Cardiac muscle cell (in vitro differentiated cells and primary cell): Measurements from ENCODE around the gene ATXN1L. TPM values are rescaled to one million over a fixed set of nuclear protein-coding genes. Genes with fewer than 3 reads are reported as not detected.
"Not testable (repeated sequence)": the region's sequence is repeated elsewhere in the genome, so short reads cannot be mapped to it uniquely, and the experiment has no call there.

Source experiments
- DNase-seq, 2 donors: peaks; one replicate each; pipeline versions ENCODE4 v3.0.0 to v3.0.0-alpha.2; 2010 to 2017; ENCODE audit warnings: low read depth in 1 of 2, low spot score in 1 of 2
- H3K27ac ChIP-seq: fragments of 200-600 bp; sonication (generic); 2 replicates; pipeline ENCODE4 v1.5.1; 2016
- H3K27me3 ChIP-seq: fragments of 200-600 bp; sonication (generic); 2 replicates; pipeline ENCODE4 v1.6.0; 2016; ENCODE audit warnings: control low read depth
- H3K36me3 ChIP-seq: fragments of 200-600 bp; sonication (generic); 2 replicates; pipeline ENCODE4 v1.5.1; 2016; ENCODE audit warnings: control low read depth
- H3K4me1 ChIP-seq: fragments of 200-600 bp; sonication (generic); 2 replicates; pipeline ENCODE4 v1.8.1; 2017; ENCODE audit warnings: low read depth, mild to moderate bottlenecking, mixed run types
- H3K4me3 ChIP-seq: fragments of 200-600 bp; sonication (generic); 2 replicates; pipeline ENCODE4 v1.5.1; 2016; ENCODE audit warnings: mild to moderate bottlenecking
- H3K9me3 ChIP-seq: fragments of 200-600 bp; sonication (generic); 2 replicates; pipeline ENCODE4 v1.5.1; 2017; ENCODE audit warnings: low read depth, mild to moderate bottlenecking, control low read depth
- polyA plus RNA-seq: library from polyadenylated mRNA; unstranded; fragments of >200 nt; fragmentation: Nextera tagmentation; extraction: Ambion mirVana; gene quantifications from 2 replicates; pipeline ENCODE4 v1.2.1, GENCODE V29; 2016
- total RNA-seq: library from RNA; depleted of rRNA; stranded (reverse); fragments of >200 nt; gene quantifications from 2 replicates; pipeline ENCODE4 v1.2.3, GENCODE V29; 2016
- TF ChIP-seq, protein P1 (sequence below): IDR thresholded peaks from 2 replicates; pipeline ENCODE4 v1.5.1; 2012; ENCODE audit warnings: low read depth, mild to moderate bottlenecking, low read length

The ATXN1L gene
- total and polyA plus RNA-seq, 2 experiments from 2014 or later, result 6.8 to 20.9 TPM

- Histone ChIP-seq H3K27me3 (no peaks in the 10 kb centered on the region), H3K9me3 (no peaks in the 10 kb centered on the region), H3K36me3 (no peaks in the 10 kb centered on the region), H3K4me3 (peak overlapping the region; percentile 85), H3K4me1 (peaks cover 9% of the 10 kb centered on the region), H3K27ac (peak overlapping the region; percentile 93)
- peak in 1 of 2 donors; percentile 2 for DNase-seq
- TF ChIP-seq, protein P1, sequence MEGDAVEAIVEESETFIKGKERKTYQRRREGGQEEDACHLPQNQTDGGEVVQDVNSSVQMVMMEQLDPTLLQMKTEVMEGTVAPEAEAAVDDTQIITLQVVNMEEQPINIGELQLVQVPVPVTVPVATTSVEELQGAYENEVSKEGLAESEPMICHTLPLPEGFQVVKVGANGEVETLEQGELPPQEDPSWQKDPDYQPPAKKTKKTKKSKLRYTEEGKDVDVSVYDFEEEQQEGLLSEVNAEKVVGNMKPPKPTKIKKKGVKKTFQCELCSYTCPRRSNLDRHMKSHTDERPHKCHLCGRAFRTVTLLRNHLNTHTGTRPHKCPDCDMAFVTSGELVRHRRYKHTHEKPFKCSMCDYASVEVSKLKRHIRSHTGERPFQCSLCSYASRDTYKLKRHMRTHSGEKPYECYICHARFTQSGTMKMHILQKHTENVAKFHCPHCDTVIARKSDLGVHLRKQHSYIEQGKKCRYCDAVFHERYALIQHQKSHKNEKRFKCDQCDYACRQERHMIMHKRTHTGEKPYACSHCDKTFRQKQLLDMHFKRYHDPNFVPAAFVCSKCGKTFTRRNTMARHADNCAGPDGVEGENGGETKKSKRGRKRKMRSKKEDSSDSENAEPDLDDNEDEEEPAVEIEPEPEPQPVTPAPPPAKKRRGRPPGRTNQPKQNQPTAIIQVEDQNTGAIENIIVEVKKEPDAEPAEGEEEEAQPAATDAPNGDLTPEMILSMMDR, result no peak
These were observed 51.1 kb downstream of the ATXN1L start for GRCh38 chr16:71896764-71897368.

- no peak for DNase-seq
- no peaks in the 10 kb centered on the region for H3K9me3 ChIP-seq
- TF ChIP-seq, protein P1, result no peak
- no peak overlapping the region for H3K4me3 ChIP-seq
- no peaks in the 10 kb centered on the region for H3K27me3 ChIP-seq
- H3K4me1 ChIP-seq, result peaks cover 9% of the 10 kb centered on the region
- H3K36me3 ChIP-seq, result no peaks in the 10 kb centered on the region
- peak overlapping the region; percentile 42 for H3K27ac ChIP-seq
These were observed 53.4 kb downstream of the ATXN1L start for GRCh38 chr16:71899171-71899570.

DNA sequence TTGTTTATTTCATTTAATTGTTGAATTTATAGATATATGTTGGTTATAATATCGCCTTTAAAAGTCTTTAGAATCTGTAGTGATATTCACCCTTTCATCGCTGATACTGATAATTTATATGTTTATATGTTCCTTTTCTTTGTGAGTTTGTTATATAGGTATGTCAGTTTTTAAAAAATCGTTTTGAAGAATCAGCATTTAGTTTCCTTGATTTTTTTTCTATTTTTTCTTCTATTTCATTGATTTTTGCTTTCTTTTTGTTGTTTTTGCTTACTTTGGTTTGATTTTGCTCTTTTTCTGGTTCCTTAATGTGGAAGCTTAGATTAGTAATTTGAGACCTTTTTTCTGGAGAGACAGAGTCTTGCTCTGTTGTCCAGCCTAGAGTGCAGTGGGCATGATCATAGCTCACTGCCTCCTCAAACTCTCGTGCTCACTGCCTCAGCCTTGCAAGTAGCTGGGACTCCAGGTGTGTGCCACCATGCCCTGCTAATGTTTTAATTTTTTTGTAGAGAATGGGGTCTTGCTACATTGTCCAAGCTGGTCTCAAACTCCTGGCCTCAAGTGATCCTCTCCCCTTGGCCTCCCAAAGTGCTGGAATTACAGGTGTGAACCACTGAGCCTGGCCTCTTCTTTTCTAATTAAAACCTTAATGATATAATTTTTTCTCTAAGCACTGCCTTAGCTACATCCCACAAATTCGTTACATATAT lies 57.0 kb downstream of the ATXN1L start:
- peaks cover 2% of the 10 kb centered on the region for H3K4me1 ChIP-seq
- TF ChIP-seq, protein P1, result no peak
- no peak for DNase-seq
- H3K27ac ChIP-seq, result no peak overlapping the region
- H3K27me3 ChIP-seq, result no peaks in the 10 kb centered on the region
- H3K4me3 ChIP-seq, result no peak overlapping the region
- H3K36me3 ChIP-seq, result no peaks in the 10 kb centered on the region
- H3K9me3 ChIP-seq, result no peaks in the 10 kb centered on the region

- no peak overlapping the region for H3K4me3 ChIP-seq
- TF ChIP-seq, protein P1, result no peak
- no peaks in the 10 kb centered on the region for H3K9me3 ChIP-seq
- H3K36me3 ChIP-seq, result no peaks in the 10 kb centered on the region
- DNase-seq, result no peak
- H3K27ac ChIP-seq, result no peak overlapping the region
- peaks cover 2% of the 10 kb centered on the region for H3K4me1 ChIP-seq
- H3K27me3 ChIP-seq, result no peaks in the 10 kb centered on the region
These were observed 57.8 kb downstream of the ATXN1L start for GRCh38 chr16:71903608-71904007.

- no peak overlapping the region for H3K27ac ChIP-seq
- H3K4me3 ChIP-seq, result no peak overlapping the region
- H3K36me3 ChIP-seq, result no peaks in the 10 kb centered on the region
- no peak for DNase-seq
- TF ChIP-seq, protein P1, result no peak
- H3K27me3 ChIP-seq, result no peaks in the 10 kb centered on the region
- H3K4me1 ChIP-seq, result peaks cover 2% of the 10 kb centered on the region
- H3K9me3 ChIP-seq, result no peaks in the 10 kb centered on the region
These were observed 58.5 kb downstream of the ATXN1L start for GRCh38 chr16:71904239-71904638.

GRCh38 chr16:71905765-71906164 lies 60.0 kb downstream of the ATXN1L start:
- H3K9me3 ChIP-seq, H3K36me3 ChIP-seq, H3K4me1 ChIP-seq, H3K27ac ChIP-seq, H3K27me3 ChIP-seq, DNase-seq, H3K4me3 ChIP-seq: not testable (repeated sequence)
